ENCODE data around the gene SPEN. TPM values are rescaled to one million over a fixed set of nuclear protein-coding genes. Genes with fewer than 3 reads are reported as not detected.

Gene SPEN
- polyA plus RNA-seq, 1 donor from 2014 or later = 7.1 TPM

GRCh38 chr1:15847893-15848142, 311 bp downstream of the SPEN start:
- Histone ChIP-seq H3K36me3 (ENCODE audit: insufficient read depth, low read length) (no peaks in the 10 kb centered on the region), H4K20me1 (ENCODE audit: insufficient read depth) (no peaks in the 10 kb centered on the region), H3K27me3 (ENCODE audit: insufficient read depth, low read depth, low read length) (no peaks in the 10 kb centered on the region), H3K9me3 (ENCODE audit: low read length) (no peaks in the 10 kb centered on the region), H3K79me2 (replicated peaks; ENCODE audit: insufficient read depth, low read length) (peaks cover 52% of the 10 kb centered on the region), H3K9ac (ENCODE audit: low read length) (peak overlapping the region; percentile 89), H3F3A (ENCODE audit: insufficient read depth, low read length, poor library complexity, severe bottlenecking) (peaks cover 13% of the 10 kb centered on the region), H3K4me3 (ENCODE audit: low read length) (peak overlapping the region; percentile 98), H2AFZ (ENCODE audit: low read depth, low read length) (no peak overlapping the region), H3K4me2 (ENCODE audit: low read length) (no peak overlapping the region), H3K9me2 (ENCODE audit: insufficient read depth, low read length) (no peaks in the 10 kb centered on the region), H3K27ac (ENCODE audit: low read length) (peak overlapping the region; percentile 97)
- no peak for TF ChIP-seq EZH2 (IDR thresholded peaks at IDR 0.05; ENCODE audit: borderline replicate concordance, insufficient read depth, low read length, poor library complexity, severe bottlenecking)
- no peak for TF ChIP-seq MXI1 (conservative IDR thresholded peaks at IDR 0.05; ENCODE audit: poor library complexity, severe bottlenecking)
- TF ChIP-seq SMC3 (conservative IDR thresholded peaks at IDR 0.05; ENCODE audit: poor library complexity) = no peak
- TF ChIP-seq TAF1 (IDR thresholded peaks at IDR 0.05; ENCODE audit: low read depth) = no peak
- no peak for TF ChIP-seq REST (IDR thresholded peaks at IDR 0.05; ENCODE audit: borderline replicate concordance)
- no peak for TF ChIP-seq EP300 (conservative IDR thresholded peaks at IDR 0.05; ENCODE audit: poor library complexity, severe bottlenecking)
- TF ChIP-seq RAD21 (conservative IDR thresholded peaks at IDR 0.05) = no peak
- no peak for TF ChIP-seq POLR2AphosphoS5 (IDR thresholded peaks at IDR 0.05)
- TF ChIP-seq, protein P1, sequence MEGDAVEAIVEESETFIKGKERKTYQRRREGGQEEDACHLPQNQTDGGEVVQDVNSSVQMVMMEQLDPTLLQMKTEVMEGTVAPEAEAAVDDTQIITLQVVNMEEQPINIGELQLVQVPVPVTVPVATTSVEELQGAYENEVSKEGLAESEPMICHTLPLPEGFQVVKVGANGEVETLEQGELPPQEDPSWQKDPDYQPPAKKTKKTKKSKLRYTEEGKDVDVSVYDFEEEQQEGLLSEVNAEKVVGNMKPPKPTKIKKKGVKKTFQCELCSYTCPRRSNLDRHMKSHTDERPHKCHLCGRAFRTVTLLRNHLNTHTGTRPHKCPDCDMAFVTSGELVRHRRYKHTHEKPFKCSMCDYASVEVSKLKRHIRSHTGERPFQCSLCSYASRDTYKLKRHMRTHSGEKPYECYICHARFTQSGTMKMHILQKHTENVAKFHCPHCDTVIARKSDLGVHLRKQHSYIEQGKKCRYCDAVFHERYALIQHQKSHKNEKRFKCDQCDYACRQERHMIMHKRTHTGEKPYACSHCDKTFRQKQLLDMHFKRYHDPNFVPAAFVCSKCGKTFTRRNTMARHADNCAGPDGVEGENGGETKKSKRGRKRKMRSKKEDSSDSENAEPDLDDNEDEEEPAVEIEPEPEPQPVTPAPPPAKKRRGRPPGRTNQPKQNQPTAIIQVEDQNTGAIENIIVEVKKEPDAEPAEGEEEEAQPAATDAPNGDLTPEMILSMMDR (IDR thresholded peaks at IDR 0.05; ENCODE audit: poor library complexity, severe bottlenecking) = no peak

DNA sequence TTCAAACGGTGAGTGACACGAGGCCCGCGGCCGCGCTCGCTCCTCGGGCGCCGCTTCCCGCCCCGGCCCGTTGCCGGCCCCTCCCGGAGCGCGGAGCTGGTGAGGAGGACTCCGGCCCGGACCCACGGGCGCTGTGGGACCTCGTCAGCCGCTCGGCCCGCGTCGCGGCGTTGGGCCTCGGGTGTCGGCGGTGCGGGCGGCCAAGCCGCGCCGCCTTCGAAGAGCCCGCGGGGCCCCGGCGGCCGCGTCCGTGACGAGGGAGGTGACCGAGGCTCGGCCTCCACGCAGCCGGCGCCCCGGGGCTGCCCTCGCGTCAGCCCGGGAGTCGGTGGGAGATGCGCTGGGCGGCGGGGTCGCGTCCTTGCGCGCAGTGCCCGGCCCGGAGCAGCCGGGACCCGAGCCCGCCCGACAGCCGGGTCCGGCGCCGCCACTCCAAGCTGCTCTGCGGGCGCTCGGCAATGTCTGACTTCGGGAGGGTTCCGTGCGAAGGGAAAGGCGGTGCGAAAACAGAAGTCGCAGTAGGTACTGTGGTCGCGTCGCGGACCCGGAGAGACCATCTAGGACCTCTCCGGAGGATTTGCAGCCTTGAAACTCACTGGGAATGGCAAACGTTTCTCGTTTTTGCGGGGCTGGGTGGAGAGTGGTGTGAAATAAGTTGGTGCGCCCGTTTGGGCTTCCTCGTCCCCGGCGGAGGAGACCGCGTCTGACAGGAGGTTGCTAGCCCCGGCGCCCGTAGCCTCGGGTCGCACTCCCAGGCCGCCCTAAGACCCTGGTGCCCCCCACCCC, 829 bp downstream of the SPEN start:
- H3F3A ChIP-seq (ENCODE audit: insufficient read depth, low read length, poor library complexity, severe bottlenecking) = peaks cover 13% of the 10 kb centered on the region
- no peaks in the 10 kb centered on the region for H4K20me1 ChIP-seq (ENCODE audit: insufficient read depth)
- H3K9me2 ChIP-seq (ENCODE audit: insufficient read depth, low read length) = no peaks in the 10 kb centered on the region
- H3K27me3 ChIP-seq (ENCODE audit: insufficient read depth, low read depth, low read length) = no peaks in the 10 kb centered on the region
- peaks cover 57% of the 10 kb centered on the region for H3K79me2 ChIP-seq (replicated peaks; ENCODE audit: insufficient read depth, low read length)
- peak overlapping the region; percentile 97 for H3K27ac ChIP-seq (ENCODE audit: low read length)
- no peak overlapping the region for H2AFZ ChIP-seq (ENCODE audit: low read depth, low read length)
- H3K36me3 ChIP-seq (ENCODE audit: insufficient read depth, low read length) = no peaks in the 10 kb centered on the region
- H3K4me2 ChIP-seq (ENCODE audit: low read length) = no peak overlapping the region
- TF ChIP-seq TAF1 (IDR thresholded peaks at IDR 0.05; ENCODE audit: low read depth) (peak; percentile 9), SMC3 (conservative IDR thresholded peaks at IDR 0.05; ENCODE audit: poor library complexity) (no peak)
- no peaks in the 10 kb centered on the region for H3K9me3 ChIP-seq (ENCODE audit: low read length)
- peak overlapping the region; percentile 98 for H3K4me3 ChIP-seq (ENCODE audit: low read length)
- H3K9ac ChIP-seq (ENCODE audit: low read length) = peak overlapping the region; percentile 89

Measured in neural cell (in vitro differentiated cells).